T-helper 1 cell (primary cell): Measurements from ENCODE around the gene FGF3.

Experiments used
- DNase-seq, 5 donors: peaks; one replicate each; pipeline ENCODE4 v3.0.0-alpha.2; 2012 to 2020

Gene FGF3

GRCh38 chr11:69823641-69824265 lies 4.5 kb upstream of the FGF3 start:
- DNase-seq, result no peak

- DNase-seq, result no peak
These were observed 3.7 kb upstream of the FGF3 start for GRCh38 chr11:69822676-69823494.

- DNase-seq, result no peak
These were observed 2.4 kb upstream of the FGF3 start for GRCh38 chr11:69821511-69822040.

- DNase-seq, result no peak
These were observed 1.2 kb upstream of the FGF3 start for GRCh38 chr11:69820441-69820840.

- DNase-seq, result no peak
These were observed 390 bp upstream of the FGF3 start for GRCh38 chr11:69819541-69820070.

GRCh38 chr11:69818231-69818602 lies 999 bp downstream of the FGF3 start:
- DNase-seq, result no peak

GRCh38 chr11:69817265-69818230 lies 1.7 kb downstream of the FGF3 start:
- peak in 1 of 5 donors; percentile 10 for DNase-seq

GRCh38 chr11:69816671-69817070 lies 2.5 kb downstream of the FGF3 start:
- DNase-seq, result no peak

- no peak for DNase-seq
These were observed 3.2 kb downstream of the FGF3 start for GRCh38 chr11:69815973-69816372.

- DNase-seq, result no peak
These were observed 4.3 kb downstream of the FGF3 start for GRCh38 chr11:69814902-69815301.

GRCh38 chr11:69814411-69814810 lies 4.8 kb downstream of the FGF3 start:
- DNase-seq, result no peak

- no peak for DNase-seq
These were observed 5.4 kb downstream of the FGF3 start for GRCh38 chr11:69813839-69814238.

GRCh38 chr11:69812946-69813345 lies 6.3 kb downstream of the FGF3 start:
- DNase-seq, result no peak

GRCh38 chr11:69812256-69812655 lies 7.0 kb downstream of the FGF3 start:
- DNase-seq, result no peak

- no peak for DNase-seq
These were observed 7.8 kb downstream of the FGF3 start for GRCh38 chr11:69811431-69811830.

- DNase-seq, result no peak
These were observed 8.7 kb downstream of the FGF3 start for GRCh38 chr11:69810289-69811118.

- no peak for DNase-seq
These were observed 10.5 kb downstream of the FGF3 start for GRCh38 chr11:69808667-69809086.

GRCh38 chr11:69807106-69807815 lies 12.0 kb downstream of the FGF3 start:
- no peak for DNase-seq

GRCh38 chr11:69804769-69805508 lies 14.3 kb downstream of the FGF3 start:
- DNase-seq, result no peak

GRCh38 chr11:69803604-69804218 lies 15.5 kb downstream of the FGF3 start:
- no peak for DNase-seq
